SK-N-SH treated with all-trans-retinoic acid at 6 μM for 48 hours (cell line): ENCODE data around the gene CGNL1.

Source experiments
- ATAC-seq: fragments of 200-7000 bp; cut with Tn5 transposase; 3 replicates; pipeline ENCODE4 v1.9.1; 2020; ENCODE audit warnings: mild to moderate bottlenecking, moderate library complexity
- BACH2 ChIP-seq: fragments of 250-450 bp; sonication (Bioruptor Pico); IDR thresholded peaks from 2 replicates; pipeline ENCODE4 v1.9.0; 2021; ENCODE audit warnings: mild to moderate bottlenecking, borderline replicate concordance
- CREB5 ChIP-seq: fragments of 250-450 bp; sonication (Bioruptor Pico); IDR thresholded peaks from 2 replicates; pipeline ENCODE4 v1.5.1; 2020; ENCODE audit warnings: low read depth, mild to moderate bottlenecking, moderate library complexity
- CSDC2 ChIP-seq: fragments of 250-450 bp; sonication (Bioruptor Pico); IDR thresholded peaks from 2 replicates; pipeline ENCODE4 v1.5.0; 2020; ENCODE audit warnings: mild to moderate bottlenecking, moderate library complexity
- CSRNP3 ChIP-seq: fragments of 250-450 bp; sonication (Bioruptor Pico); IDR thresholded peaks from 2 replicates; pipeline ENCODE4 v1.5.1; 2021; ENCODE audit warnings: mild to moderate bottlenecking, moderate library complexity
- ESRRG ChIP-seq: fragments of 250-450 bp; sonication (Bioruptor Pico); IDR thresholded peaks from 2 replicates; pipeline ENCODE4 v1.6.1; 2021; ENCODE audit warnings: mild to moderate bottlenecking
- ISL1 ChIP-seq: fragments of 250-450 bp; sonication (Bioruptor Pico); IDR thresholded peaks from 2 replicates; pipeline ENCODE4 v2.1.2; 2022; ENCODE audit warnings: mild to moderate bottlenecking, moderate library complexity
- OSR1 ChIP-seq: fragments of 250-450 bp; sonication (Bioruptor Pico); IDR thresholded peaks from 2 replicates; pipeline ENCODE4 v1.8.0; 2022; ENCODE audit warnings: moderate library complexity, mild to moderate bottlenecking, inconsistent platforms
- PATZ1 ChIP-seq: fragments of 250-450 bp; sonication (Bioruptor Pico); IDR thresholded peaks from 2 replicates; pipeline ENCODE4 v1.8.0; 2020; ENCODE audit warnings: mild to moderate bottlenecking, moderate library complexity, borderline replicate concordance
- PPARA ChIP-seq: fragments of 250-450 bp; sonication (Bioruptor Pico); IDR thresholded peaks from 2 replicates; pipeline ENCODE4 v1.5.0; 2020; ENCODE audit warnings: mild to moderate bottlenecking, borderline replicate concordance
- RARB ChIP-seq: fragments of 250-450 bp; sonication (Bioruptor Pico); IDR thresholded peaks from 2 replicates; pipeline ENCODE4 v1.8.0; 2021; ENCODE audit warnings: mild to moderate bottlenecking, moderate library complexity
- SNAI2 ChIP-seq: fragments of 250-450 bp; sonication (Bioruptor Pico); IDR thresholded peaks from 2 replicates; pipeline ENCODE4 v1.5.0; 2020; ENCODE audit warnings: mild to moderate bottlenecking, moderate library complexity
- TCF4 ChIP-seq: fragments of 250-450 bp; sonication (Bioruptor Pico); IDR thresholded peaks from 2 replicates; pipeline ENCODE4 v1.8.0; 2021; ENCODE audit warnings: mild to moderate bottlenecking, moderate library complexity, borderline replicate concordance
- TOX ChIP-seq: fragments of 250-450 bp; sonication (Bioruptor Pico); IDR thresholded peaks from 2 replicates; pipeline ENCODE4 v1.8.0; 2021; ENCODE audit warnings: mild to moderate bottlenecking, moderate library complexity, borderline replicate concordance
- TSHZ2 ChIP-seq: fragments of 250-450 bp; sonication (Bioruptor Pico); IDR thresholded peaks from 2 replicates; pipeline ENCODE4 v1.5.0; 2020; ENCODE audit warnings: mild to moderate bottlenecking, moderate library complexity
- ZC3H10 ChIP-seq: fragments of 250-450 bp; sonication (Bioruptor Pico); IDR thresholded peaks from 2 replicates; pipeline ENCODE4 v1.5.1; 2021; ENCODE audit warnings: mild to moderate bottlenecking, moderate library complexity
- ZFP3 ChIP-seq: fragments of 250-450 bp; sonication (Bioruptor Pico); IDR thresholded peaks from 2 replicates; pipeline ENCODE4 v1.5.0; 2020; ENCODE audit warnings: mild to moderate bottlenecking, moderate library complexity
- ZFP30 ChIP-seq: fragments of 450-650 bp; formaldehyde crosslinking; IDR thresholded peaks from 2 replicates; pipeline ENCODE4 v1.5.0; 2022; ENCODE audit warnings: mild to moderate bottlenecking, moderate library complexity
- ZNF565 ChIP-seq: fragments of 450-650 bp; formaldehyde crosslinking; conservative IDR thresholded peaks from 2 replicates; pipeline ENCODE4 v1.5.0; 2020; ENCODE audit warnings: low read depth, mild to moderate bottlenecking, moderate library complexity
- ZNF70 ChIP-seq: fragments of 450-650 bp; formaldehyde crosslinking; IDR thresholded peaks from 2 replicates; pipeline ENCODE4 v1.5.0; 2020; ENCODE audit warnings: mild to moderate bottlenecking, moderate library complexity

CGNL1 gene

GRCh38 chr15:57500979-57501576 lies 124.8 kb downstream of the CGNL1 start:
- ATAC-seq: 0 out of 3 replicates have a peak, but pooled peaks have one; percentile 42
- TF ChIP-seq TCF4 (CRISPR knock-in tag) (no peak), CSRNP3 (CRISPR knock-in tag) (no peak), ISL1 (CRISPR knock-in tag) (no peak), ZFP3 (CRISPR knock-in tag) (no peak), ZNF70 (CRISPR knock-in tag) (no peak), PPARA (CRISPR knock-in tag) (no peak), RARB (CRISPR knock-in tag) (no peak), TSHZ2 (CRISPR knock-in tag) (no peak), CSDC2 (CRISPR knock-in tag) (no peak), ESRRG (CRISPR knock-in tag) (no peak), BACH2 (CRISPR knock-in tag) (no peak), TOX (no peak)

GRCh38 chr15:57502116-57502515 lies 125.8 kb downstream of the CGNL1 start:
- no peak for TF ChIP-seq TSHZ2 (CRISPR knock-in tag)
- no peak for TF ChIP-seq SNAI2 (CRISPR knock-in tag)
- TF ChIP-seq RARB (CRISPR knock-in tag): no peak
- no peak for TF ChIP-seq PATZ1 (CRISPR knock-in tag)
- TF ChIP-seq TOX: no peak
- no peak for TF ChIP-seq ISL1 (CRISPR knock-in tag)
- TF ChIP-seq ZNF565 (CRISPR knock-in tag): no peak
- TF ChIP-seq CSRNP3 (CRISPR knock-in tag): no peak
- no peak for TF ChIP-seq ZFP30
- no peak for TF ChIP-seq CREB5 (CRISPR knock-in tag)
- no peak for TF ChIP-seq ZC3H10 (CRISPR knock-in tag)
- no peak for TF ChIP-seq OSR1 (CRISPR knock-in tag)
- TF ChIP-seq, all 23 proteins: peak for 0
- no peak for ATAC-seq
